ENCODE data around the gene TMEM50B. TPM values are rescaled to one million over a fixed set of nuclear protein-coding genes. Genes with fewer than 3 reads are reported as not detected.
A peak's percentile ranks its signal among the peaks of the same experiment; 100 is the strongest.

The TMEM50B gene
- total RNA-seq, 1 experiment from 2014 or later: 18.9 TPM

GRCh38 chr21:33481314-33481943 lies 1.7 kb upstream of the TMEM50B start:
- Histone ChIP-seq H3K9me3 (ENCODE audit: low read depth, low read length, poor library complexity, severe bottlenecking) (no peaks in the 10 kb centered on the region), H3K4me3 (ENCODE audit: low read depth, low read length, poor library complexity, severe bottlenecking) (no peak overlapping the region), H3K4me1 (ENCODE audit: insufficient read depth, low read length, poor library complexity, severe bottlenecking) (peaks cover 7% of the 10 kb centered on the region), H3K36me3 (ENCODE audit: insufficient read depth, low read length, poor library complexity, severe bottlenecking) (no peaks in the 10 kb centered on the region), H3K27me3 (replicated peaks; ENCODE audit: insufficient read depth, low read depth, low read length, poor library complexity) (no peaks in the 10 kb centered on the region), H3K27ac (ENCODE audit: low read depth, low read length, poor library complexity, severe bottlenecking) (no peak overlapping the region)
- ChIA-PET CTCF (no interaction called here), POLR2A (ENCODE audit: low non-redundant PET) (no interaction called here)
- TF ChIP-seq CTCF (conservative IDR thresholded peaks at IDR 0.05; ENCODE audit: low read depth, low read length) (no peak), EZH2 (IDR thresholded peaks at IDR 0.05; ENCODE audit: borderline replicate concordance, low read depth, low read length, poor library complexity, severe bottlenecking) (no peak)
- no peak for DNase-seq (ENCODE audit: low spot score)
- intact Hi-C loops (cut with micrococcal nuclease; ENCODE audit: unreplicated experiment): no loop called here
- BruUV-seq (replicated peaks): no TSS peak

- Histone ChIP-seq H3K4me1 (ENCODE audit: insufficient read depth, low read length, poor library complexity, severe bottlenecking) (peaks cover 7% of the 10 kb centered on the region), H3K27me3 (replicated peaks; ENCODE audit: insufficient read depth, low read depth, low read length, poor library complexity) (no peaks in the 10 kb centered on the region), H3K27ac (ENCODE audit: low read depth, low read length, poor library complexity, severe bottlenecking) (peak overlapping the region; percentile 79), H3K36me3 (ENCODE audit: insufficient read depth, low read length, poor library complexity, severe bottlenecking) (no peaks in the 10 kb centered on the region), H3K9me3 (ENCODE audit: low read depth, low read length, poor library complexity, severe bottlenecking) (no peaks in the 10 kb centered on the region), H3K4me3 (ENCODE audit: low read depth, low read length, poor library complexity, severe bottlenecking) (peak overlapping the region; percentile 75)
- ChIA-PET CTCF (interaction anchor here (0.6 to 1.4 kb wide), 3 partner anchors 11 to 35 kb away, joined by 4 to 5 read pairs (median 4); partner anchors contain the start of gene DNAJC28), POLR2A (ENCODE audit: low non-redundant PET) (interaction anchor here (0.5 to 1.0 kb wide), 2 partner anchors 11 to 63 kb away, joined by 3 to 7 read pairs; partner anchors contain the start of gene DNAJC28)
- no peak for TF ChIP-seq CTCF (conservative IDR thresholded peaks at IDR 0.05; ENCODE audit: low read depth, low read length)
- TF ChIP-seq EZH2 (IDR thresholded peaks at IDR 0.05; ENCODE audit: borderline replicate concordance, low read depth, low read length, poor library complexity, severe bottlenecking): no peak
- BruUV-seq (replicated peaks): TSS peak; percentile 70
- no peak for DNase-seq (ENCODE audit: low spot score)
- intact Hi-C loops (cut with micrococcal nuclease; ENCODE audit: unreplicated experiment): no loop called here
Measured at GRCh38 chr21:33480481-33481103, 818 bp upstream of the TMEM50B start.

GRCh38 chr21:33478935-33479678 lies 667 bp downstream of the TMEM50B start:
- Histone ChIP-seq H3K4me3 (ENCODE audit: low read depth, low read length, poor library complexity, severe bottlenecking) (peak overlapping the region; percentile 75), H3K36me3 (ENCODE audit: insufficient read depth, low read length, poor library complexity, severe bottlenecking) (no peaks in the 10 kb centered on the region), H3K27me3 (replicated peaks; ENCODE audit: insufficient read depth, low read depth, low read length, poor library complexity) (no peaks in the 10 kb centered on the region), H3K4me1 (ENCODE audit: insufficient read depth, low read length, poor library complexity, severe bottlenecking) (peaks cover 7% of the 10 kb centered on the region), H3K27ac (ENCODE audit: low read depth, low read length, poor library complexity, severe bottlenecking) (peak overlapping the region; percentile 79), H3K9me3 (ENCODE audit: low read depth, low read length, poor library complexity, severe bottlenecking) (no peaks in the 10 kb centered on the region)
- no TSS peak for BruUV-seq (replicated peaks)
- CTCF ChIA-PET: interaction anchor here (0.7 to 1.4 kb wide), 3 partner anchors 12 to 126 kb away, joined by 5 to 11 read pairs (median 7); partner anchors contain the start of gene DNAJC28
- intact Hi-C loops (cut with micrococcal nuclease; ENCODE audit: unreplicated experiment): no loop called here
- TF ChIP-seq CTCF (conservative IDR thresholded peaks at IDR 0.05; ENCODE audit: low read depth, low read length) (no peak), EZH2 (IDR thresholded peaks at IDR 0.05; ENCODE audit: borderline replicate concordance, low read depth, low read length, poor library complexity, severe bottlenecking) (no peak)
- peak; percentile 47 for DNase-seq (ENCODE audit: low spot score)
- POLR2A ChIA-PET (ENCODE audit: low non-redundant PET): interaction anchor here (1.0 kb wide), 1 partner anchor 13 kb away, joined by 7 read pairs; the partner anchor contains the start of gene DNAJC28

All from A673 (cell line).